HG02571 (cell line): Measurements from ENCODE around the gene RCBTB1.
"Not testable (repeated sequence)": the region's sequence is repeated elsewhere in the genome, so short reads cannot be mapped to it uniquely, and the experiment has no call there.

Experiments
- ATAC-seq: cut with Tn5 transposase; IDR thresholded peaks from one replicate; pipeline ENCODE4 v1.9.1; 2021; ENCODE audit warnings: mild to moderate bottlenecking, moderate library complexity; ENCODE audit not compliant: unreplicated experiment

The RCBTB1 gene

DNA sequence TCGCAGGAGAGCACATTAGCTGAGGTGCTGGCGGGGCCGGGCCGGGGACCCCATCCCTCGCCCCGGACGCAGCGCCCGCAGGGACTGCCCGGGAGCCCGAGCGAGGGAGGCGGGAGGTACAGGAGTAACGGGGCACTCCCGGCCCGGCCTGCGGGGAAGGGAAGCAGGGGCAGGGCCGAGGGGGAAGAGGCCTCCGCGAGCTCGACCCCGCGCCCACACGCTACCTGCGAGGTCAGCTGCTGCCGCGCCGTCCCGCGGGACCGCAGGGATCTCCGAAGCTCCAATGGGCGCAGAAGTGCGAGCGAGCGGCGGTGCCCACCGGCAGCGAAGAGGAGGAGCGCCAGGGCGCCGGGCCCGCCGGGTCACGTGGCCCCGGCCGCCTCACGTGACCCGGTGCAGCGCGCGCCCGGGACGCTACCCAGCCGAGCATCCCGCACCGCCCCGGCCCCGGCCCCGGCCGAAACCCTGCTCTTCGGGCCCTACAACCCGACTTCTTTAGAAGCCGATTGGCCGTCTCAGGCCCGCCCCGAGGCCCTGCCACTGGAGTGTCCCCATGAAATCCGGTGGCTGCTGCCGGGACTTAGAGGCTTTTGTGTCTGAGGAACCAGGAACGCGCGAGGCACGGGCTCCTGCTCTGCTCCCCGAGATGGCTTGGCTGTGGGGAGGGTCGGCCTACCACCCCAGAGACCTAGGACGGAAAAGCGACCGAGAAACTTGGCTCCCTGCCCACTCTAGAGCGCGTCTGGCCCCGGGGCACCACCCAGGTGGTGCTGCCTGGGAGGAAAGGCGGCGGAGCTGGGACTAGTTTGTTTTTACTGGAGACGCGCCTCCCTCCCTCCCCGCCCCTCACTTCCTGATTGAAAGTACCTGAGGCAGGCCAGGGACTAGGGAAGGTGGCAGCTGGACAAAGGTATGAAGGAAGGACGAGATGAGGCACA lies at the start of gene RCBTB1:
TSS of gene RCBTB1 (minus strand) at position 339 of the 938 bp plus-strand sequence. CDS start 18,279 bp downstream, outside the sequence.
- peak; percentile 90 for ATAC-seq

DNA sequence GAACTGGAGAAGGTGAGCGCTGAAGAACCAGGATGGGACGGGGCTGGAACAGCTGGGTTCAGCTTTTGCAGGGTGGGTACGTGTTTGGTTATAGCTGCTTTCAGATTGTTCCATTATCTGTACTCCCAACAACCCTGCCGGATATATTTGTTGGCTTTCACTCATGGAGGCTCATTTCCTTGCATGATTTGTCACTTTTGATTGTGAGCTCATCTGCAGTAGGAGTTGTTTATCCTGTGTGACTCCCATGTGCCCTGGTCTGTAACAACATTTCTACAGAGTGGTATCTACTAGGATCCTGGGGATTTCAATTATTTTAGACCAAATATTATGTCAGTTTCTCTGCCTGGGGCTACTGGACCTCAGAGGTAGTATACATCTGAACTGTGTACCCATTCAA lies 48.4 kb upstream of the RCBTB1 start:
- no peak for ATAC-seq

DNA sequence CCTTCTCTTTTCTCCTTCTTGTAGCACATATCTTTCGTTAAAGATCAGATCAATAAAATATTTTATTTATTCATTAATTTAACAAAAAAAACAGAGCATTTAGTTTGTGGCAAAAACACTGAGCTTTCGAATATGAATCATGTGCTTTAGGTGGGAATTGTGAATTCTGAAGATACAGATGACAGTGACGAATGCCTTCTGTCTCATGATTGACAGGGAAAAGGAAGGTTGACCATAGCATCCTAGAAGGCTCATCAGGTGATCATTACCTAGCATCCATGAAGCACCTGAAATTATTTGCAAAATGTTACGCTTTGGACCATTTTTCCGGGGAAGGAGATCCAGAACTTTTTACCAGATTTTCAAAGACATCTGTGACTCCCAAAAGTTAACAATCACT lies 46.8 kb upstream of the RCBTB1 start:
- no peak for ATAC-seq

DNA sequence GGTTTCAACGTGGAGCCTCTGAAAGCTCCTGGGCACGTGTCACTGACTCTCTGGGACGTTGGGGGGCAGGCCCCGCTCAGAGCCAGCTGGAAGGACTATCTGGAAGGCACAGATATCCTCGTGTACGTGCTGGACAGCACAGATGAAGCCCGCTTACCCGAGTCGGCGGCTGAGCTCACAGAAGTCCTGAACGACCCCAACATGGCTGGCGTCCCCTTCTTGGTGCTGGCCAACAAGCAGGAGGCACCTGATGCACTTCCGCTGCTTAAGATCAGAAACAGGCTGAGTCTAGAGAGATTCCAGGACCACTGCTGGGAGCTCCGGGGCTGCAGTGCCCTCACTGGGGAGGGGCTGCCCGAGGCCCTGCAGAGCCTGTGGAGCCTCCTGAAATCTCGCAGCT lies 45.2 kb upstream of the RCBTB1 start:
- no peak for ATAC-seq

DNA sequence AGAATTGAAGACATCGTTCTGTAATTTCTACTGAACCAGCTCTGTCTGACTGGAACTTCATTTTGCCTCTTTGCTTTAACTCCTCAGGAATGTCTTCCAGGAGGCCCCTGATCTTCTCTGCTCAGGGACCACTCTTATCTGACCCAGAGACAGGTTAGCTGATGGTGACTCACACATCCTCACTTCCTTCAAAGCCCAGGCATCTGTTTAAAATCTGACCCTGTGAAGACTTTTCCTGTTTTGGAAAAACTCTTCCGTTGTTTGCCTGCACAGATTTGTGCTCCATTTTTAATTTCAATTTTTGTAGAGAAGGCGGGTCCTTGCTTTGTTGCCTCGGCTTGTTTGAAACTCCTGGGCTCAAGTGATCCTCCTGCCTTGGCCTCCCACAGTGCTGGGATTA lies 44.6 kb upstream of the RCBTB1 start:
- no peak for ATAC-seq

DNA sequence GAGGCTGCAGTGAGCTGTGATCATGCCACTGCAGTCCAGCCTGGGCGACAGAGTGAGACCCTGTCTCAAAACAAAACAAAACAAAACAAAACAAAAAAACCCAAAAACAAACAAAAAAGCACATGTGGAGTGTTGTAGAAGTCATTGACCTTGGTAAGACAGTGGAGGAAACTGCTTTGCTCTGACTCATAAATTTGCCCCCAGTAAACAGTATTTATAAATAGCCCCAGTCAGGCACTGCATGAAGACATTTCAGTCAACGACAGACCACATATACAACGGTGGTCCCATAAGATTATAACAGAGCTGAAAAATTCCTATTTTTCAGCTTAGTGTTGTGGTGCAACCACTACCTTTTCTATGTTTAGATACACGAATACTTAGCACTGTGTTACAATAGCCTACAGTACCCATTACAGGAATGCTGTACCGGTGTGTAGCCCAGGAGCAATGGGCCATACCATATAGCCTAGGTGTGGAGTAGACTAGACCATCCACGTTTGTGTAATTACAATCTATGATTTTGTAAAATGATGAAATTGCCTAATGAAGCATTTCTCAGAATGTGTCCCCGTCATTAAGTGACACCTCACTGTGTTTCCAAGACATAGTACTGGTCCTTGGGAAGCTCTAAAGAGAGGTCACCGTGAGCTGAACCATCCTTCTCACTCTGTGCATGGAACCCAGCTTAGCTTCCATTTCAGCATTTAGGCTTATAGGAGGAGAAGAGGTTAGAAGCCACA lies 44.0 kb upstream of the RCBTB1 start:
- ATAC-seq, result no peak

DNA sequence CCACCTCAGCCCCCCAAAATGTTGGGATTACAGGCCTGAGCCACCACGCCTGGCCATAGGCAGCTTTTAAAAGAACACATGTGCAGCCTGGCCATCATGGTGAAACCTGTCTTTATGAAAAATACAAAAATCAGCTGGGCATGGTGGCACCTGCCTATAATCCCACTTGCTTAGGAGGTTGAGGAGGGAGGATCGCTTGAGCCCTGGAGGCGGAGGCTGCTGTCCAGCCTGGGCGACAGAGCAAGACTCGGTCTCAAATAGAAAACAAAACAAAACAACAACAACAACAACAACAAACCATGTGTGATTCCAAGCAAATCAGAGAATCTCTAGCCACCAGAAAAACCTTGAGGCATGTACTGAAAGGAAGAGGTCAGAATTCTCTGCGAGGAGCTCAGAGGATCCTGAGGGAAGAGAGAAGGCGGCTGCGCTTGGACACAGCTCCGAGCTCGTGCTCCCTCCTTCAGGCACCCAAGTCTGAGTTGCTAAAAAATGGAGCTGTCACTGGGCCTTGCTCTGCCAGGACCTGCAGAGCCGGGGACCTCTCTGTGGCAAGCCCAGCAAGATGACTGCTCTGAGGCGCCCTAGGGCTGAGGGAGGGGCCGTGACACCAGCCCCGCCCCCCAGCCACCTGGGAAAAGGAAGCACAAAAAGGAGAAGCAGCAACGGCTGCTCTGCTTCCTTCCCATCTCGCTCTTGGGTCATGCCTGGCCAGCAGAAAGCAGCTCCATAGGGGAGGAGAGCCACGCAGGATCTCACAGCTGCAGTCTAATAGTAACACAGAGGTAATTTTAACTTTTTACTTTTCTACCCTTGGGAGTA lies 42.7 kb upstream of the RCBTB1 start, which contains the start of gene ARL11:
TSS of gene ARL11 (plus strand) at position 677 of the 822 bp plus-strand sequence. CDS start 1,941 bp downstream, outside the sequence.
- peak; percentile 91 for ATAC-seq

DNA sequence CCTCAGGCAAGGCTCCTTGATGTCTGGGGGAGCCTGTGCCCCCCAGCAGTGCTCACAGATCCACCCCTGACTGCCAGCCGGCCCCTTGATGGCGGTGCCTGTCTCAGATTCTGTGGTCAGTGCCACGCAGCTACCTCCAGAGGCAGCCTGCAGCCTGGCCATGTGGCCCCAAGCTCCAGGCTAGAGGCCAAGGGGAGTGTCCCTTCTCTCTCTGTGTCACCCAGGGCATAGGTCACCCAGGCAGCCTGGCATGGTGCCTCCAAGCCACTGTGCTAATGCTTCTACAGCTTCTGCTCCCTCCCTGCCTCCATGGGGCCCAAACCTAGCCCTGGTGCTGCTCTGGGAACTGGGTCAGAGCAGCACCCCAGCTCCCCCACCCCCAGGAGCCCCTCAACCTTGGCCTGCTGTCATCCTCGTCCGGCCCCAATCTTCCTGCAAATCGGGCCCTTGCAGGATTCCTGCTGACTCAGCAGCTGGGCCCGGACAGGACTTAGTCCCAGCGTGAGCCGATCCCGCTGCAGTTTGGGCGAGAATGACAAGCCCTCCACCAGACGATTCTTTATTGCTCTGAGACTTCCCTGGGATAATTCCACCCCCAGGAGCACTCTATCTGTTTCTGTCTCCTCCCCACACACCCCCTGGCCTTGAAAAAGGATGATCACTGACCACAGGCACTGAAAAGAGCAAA lies 40.2 kb upstream of the RCBTB1 start:
- no peak for ATAC-seq

DNA sequence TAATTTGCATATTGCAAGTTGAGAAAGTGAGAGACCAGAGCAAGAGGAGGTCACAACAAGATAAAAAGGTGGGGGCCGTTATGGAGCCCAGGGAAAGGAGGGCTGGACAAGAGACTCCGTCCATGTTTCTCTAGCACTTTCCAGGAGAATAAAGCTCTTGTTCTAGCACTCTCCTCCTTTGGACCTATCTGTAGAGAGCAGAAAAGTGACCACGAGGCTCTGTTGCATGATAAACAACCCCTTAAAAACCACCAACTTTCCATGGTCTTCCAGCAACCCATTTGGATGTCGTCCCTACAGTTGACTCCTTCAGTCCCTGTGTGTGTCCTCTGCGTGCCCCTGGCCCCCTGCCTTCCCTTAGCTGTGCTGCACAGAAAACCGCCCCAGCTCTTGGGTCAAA lies 38.9 kb upstream of the RCBTB1 start:
- no peak for ATAC-seq

DNA sequence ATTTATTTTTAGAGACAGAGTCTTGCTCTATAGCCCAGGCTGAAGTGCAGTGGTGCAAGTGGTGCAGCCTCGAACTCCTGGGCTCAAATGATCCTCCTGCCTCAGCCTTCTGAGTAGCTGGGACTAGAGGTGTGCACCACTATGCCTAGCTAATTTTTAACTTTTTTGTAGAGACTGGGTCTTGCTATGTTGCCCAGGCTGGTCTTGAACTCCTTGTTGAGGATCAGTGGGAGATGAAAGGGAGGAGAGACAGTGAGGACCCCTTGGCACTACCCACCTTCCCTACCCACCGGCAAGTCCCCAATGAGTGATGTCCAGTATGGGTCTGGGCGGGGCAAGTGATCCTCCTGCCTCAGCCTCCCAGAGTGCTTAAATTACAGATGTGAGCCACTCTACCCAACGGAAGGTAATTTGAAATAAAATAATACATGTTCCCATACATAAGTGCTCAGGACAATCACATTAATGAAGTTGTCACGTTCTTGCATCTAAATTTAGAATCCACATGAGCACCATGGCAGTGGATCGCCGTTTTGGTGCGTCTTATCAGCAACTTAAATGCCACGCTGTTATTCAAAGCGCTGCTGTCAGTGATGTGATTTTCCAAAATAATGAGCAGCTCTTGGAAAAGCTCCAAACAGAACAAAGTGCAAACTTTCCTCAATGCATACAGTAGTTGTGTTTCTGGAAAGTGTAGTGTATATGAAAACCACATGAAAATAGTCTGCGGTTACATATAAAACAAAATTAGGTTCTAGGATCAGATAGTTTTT lies 37.0 kb upstream of the RCBTB1 start:
- no peak for ATAC-seq

DNA sequence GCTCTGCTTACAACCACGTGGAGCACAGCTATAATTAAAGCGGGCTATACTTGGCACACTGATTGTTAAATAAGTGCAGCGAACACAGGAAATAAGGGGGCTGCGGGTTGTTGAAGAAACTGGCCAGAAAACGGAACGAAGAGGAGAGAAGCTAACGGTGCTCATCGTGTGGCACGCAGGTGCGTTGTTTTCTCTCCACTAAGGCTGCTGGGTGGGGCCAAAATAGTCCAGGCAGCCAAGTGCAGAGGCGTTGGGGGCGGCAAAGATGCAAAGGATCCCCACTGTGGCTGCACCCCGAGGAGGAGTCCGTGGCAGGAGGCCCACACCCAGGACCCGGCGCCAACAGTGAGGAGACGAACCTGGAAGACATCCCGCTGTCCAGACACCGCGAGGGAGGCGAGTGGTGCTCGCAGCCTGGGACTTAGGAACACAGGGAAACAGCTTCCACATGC lies 34.8 kb upstream of the RCBTB1 start:
- ATAC-seq, result peak; percentile 87

DNA sequence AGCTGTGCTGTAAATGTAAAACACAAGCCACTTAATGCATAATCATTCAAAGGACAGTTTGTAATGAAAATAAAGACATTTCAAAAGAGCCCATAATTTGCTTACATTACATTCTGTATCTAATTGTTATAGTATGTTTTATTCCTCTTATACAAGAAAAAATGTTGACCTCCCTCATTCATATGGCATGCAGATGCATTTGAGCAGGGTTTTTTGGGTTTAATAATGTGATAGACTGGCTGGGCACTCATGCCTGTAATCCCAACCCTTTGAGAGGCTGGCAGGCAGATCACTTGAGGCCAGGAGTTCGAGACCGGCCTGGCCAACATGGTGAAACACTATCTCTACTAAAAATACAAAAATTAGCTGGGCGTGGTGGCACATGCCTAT lies 31.3 kb upstream of the RCBTB1 start:
- ATAC-seq, result no peak

DNA sequence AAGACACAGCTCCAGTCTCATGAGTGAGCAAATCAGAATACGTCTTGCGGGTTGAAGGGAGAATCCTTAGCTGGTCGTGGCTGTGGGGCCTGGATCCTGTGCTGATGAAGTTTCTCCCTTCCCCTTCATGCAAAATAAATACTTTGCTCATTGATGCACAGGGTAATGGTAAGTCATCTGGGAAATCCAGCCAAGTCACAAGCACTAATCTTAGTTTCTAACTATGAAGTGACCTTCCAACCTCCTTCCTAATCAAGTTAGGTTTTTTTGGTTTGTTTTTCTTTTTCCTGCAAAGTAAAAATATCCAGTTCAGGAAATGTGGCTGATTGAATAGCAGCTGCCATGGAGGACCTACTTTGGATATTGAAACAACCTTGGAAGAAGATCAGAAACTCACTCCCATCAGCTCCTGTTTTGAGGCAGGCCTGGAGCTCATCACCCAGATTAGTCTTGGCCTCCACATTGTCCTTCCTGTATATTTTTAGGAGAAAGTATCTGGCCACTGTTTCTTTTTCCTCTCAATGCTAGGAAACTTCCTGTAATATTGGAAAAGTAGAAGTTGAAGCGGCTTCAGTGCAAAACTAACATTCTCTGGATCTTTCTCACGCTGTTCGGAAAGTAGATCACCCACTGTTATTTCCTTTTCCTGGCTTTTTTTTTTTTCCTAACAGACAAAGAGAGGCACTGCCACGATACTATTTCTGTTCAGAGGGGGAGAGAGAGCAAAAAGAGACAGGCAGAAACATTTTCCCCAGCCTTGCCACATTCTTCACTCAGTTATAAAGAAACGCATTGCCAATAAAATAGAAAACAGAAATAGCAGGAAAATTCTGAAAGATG lies 30.7 kb upstream of the RCBTB1 start:
- ATAC-seq, result no peak

DNA sequence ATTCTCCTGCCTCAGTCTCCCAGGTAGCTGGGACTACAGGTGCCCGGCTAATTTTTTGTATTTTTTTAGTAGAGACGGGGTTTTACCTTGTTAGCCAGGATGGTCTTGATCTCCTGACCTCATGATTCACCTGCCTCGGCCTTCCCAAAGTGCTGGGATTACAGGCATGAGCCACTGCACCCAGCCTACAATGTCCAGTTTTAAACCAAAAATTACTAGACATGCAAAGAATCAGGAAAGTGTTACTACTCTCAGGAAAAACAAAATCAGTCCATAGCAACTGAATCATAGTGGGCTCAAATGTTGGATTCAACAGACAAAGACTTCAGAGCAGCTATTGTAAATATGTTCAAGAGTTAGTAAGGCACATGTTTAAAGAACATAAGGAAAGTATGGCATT lies 26.7 kb upstream of the RCBTB1 start:
- not testable (repeated sequence) for ATAC-seq

DNA sequence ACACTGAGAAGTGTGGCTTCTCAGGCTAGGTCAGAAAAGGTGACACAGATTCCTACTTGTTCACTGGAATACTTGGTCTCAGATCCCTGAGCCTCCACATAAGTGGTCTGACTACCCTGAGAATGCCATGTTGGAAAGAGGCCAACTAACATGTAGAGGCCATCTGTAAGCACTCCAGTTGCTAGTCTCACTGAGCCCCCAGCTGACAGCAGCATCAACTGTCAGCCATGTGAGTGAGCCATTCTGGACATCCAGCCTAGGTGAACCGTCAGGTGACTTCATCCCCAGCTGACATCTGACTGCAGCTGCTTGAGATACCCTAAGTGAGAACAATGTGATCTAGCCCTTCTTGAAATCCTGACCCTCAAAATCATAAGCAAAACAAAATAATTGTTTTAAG lies 24.8 kb upstream of the RCBTB1 start:
- no peak for ATAC-seq

DNA sequence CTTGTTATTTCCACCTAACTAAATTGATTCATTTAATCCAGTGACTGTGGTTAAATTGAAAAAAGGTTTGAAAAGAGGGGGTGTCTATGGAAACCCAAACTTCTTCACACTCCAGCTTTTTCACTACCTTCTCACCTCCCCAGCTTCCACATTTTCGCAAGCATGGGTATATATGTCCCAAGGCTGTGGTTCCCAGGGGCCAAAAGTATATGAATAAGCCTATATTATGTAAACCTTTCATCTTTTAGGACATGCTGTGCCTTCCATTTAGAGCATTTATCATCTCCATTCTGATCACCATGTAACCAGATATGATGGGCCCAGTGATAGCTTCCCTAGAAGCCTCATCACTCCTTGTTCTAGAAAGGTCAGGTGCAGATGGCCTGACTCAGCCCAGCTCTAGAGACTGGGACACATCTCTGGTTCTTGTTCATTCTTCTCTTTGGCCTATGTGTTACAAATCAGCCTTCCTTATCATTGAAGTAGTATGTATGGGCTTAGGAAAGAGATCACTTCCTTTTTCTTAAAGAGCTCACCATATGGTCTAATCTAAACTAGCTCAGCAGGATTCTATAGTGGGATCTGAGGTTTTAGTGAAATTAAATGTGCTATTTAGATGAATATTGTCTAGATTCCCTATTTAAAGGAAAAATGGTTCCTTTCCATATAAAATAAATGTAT lies 23.4 kb upstream of the RCBTB1 start:
- no peak for ATAC-seq

DNA sequence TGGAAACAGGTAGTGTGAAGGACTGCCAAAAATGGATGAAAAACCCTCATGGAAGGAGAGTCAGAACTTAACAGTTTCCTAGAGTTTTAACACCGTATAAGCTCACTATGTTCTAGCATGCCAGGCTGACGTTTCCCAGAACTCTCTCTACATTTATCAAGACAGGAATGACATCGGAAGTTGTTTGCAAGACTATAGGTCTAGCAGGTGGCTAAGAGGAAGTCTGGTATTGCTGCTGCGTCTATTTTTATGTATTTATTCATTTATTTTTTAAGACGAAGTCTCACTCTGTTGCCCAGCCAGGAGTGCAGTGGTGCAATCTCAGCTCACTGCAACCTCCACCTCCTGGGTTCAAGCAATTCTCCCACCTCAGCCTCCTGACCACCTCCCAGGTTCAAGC lies 22.4 kb upstream of the RCBTB1 start:
- ATAC-seq, result no peak
